ENCODE measurements around the gene DGAT2. TPM values are rescaled to one million over a fixed set of nuclear protein-coding genes. Genes with fewer than 3 reads are reported as not detected.

Gene DGAT2
- total RNA-seq, 1 donor from 2014 or later: 26.0 TPM

DNA sequence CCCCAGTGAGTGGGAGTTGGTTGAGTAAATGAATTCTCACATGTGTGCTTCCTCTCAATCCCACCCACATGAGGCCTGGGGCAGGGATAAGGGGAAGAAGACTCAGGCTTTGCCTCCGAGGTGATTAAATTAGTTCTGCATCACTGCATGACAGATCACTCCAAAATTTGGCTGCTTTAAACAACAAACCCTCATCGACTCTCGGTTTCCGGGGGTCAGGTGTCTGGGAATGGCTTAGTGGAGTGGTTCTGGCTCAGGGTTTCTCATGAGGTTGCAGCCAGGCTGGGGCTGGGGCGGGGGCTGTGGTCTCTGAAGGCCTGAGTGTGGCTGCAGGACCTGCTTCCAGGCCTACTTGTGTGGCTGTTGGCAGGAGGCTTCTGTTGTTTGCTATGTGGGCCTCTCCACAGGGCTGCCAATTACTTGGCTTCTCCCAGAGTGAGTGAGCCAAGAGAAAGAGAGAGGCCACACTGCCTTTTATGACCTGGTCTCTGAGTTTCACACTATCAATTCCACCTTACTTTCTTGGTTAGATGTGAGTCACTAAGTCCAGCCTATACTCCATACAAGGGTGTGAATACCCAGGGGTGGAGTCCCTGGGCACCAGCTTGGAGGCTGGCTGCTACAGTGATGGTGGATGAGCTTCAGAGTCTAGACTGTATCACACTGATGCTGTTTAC, 35.0 kb upstream of the DGAT2 start:
- Histone ChIP-seq H3K27me3 (no peaks in the 10 kb centered on the region), H3K27ac (no peak overlapping the region), H3K9me3 (no peaks in the 10 kb centered on the region), H3K4me1 (no peaks in the 10 kb centered on the region), H3K4me3 (no peak overlapping the region), H3K36me3 (no peaks in the 10 kb centered on the region)
- intact Hi-C loops (cut with DNase I): no loop called here
- TF ChIP-seq POLR2AphosphoS5 (IDR thresholded peaks at IDR 0.05; ENCODE audit: insufficient read depth in 1 of 2, low read depth in 1 of 2): no peak
- no peak for TF ChIP-seq POLR2A (IDR thresholded peaks at IDR 0.05)
- TF ChIP-seq, protein P1, sequence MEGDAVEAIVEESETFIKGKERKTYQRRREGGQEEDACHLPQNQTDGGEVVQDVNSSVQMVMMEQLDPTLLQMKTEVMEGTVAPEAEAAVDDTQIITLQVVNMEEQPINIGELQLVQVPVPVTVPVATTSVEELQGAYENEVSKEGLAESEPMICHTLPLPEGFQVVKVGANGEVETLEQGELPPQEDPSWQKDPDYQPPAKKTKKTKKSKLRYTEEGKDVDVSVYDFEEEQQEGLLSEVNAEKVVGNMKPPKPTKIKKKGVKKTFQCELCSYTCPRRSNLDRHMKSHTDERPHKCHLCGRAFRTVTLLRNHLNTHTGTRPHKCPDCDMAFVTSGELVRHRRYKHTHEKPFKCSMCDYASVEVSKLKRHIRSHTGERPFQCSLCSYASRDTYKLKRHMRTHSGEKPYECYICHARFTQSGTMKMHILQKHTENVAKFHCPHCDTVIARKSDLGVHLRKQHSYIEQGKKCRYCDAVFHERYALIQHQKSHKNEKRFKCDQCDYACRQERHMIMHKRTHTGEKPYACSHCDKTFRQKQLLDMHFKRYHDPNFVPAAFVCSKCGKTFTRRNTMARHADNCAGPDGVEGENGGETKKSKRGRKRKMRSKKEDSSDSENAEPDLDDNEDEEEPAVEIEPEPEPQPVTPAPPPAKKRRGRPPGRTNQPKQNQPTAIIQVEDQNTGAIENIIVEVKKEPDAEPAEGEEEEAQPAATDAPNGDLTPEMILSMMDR (IDR thresholded peaks at IDR 0.05): no peak
- no peak for DNase-seq (ENCODE audit: extremely low spot score in 2 of 2)

DNA sequence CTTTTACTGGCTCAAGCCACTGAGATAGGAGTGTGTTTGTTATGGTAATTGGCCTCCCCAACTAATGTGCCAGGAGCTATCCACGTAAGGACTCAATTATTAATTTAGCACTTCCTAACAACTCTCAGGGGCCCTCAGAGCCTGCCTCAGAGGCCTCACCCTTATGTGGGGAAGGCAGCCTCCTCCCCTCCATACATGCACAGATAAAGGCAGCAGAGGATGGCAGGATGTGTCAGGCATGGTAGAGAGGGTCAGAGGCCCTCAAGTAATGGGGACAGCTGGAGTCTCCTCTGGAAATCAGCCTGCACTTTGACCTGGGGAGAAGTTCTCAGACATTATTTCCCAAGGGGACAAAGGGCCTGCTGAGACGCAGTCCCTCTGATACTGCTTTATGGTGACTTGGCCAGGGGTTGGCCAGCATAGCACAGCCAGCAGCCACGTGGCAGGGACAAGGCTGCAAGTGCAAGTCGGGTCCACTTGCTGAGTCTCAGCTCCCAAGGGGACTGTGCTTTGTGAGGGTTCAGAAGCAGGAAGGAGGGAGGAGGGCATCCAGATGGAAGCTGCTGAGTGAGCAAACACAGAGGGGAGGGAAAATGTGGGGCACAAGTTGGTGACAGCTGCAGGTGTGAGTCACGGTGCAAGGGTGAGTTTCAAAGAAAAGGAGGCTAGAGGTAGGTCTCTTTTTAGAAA, 33.9 kb upstream of the DGAT2 start:
- intact Hi-C loops (cut with DNase I): no loop called here
- Histone ChIP-seq H3K27me3 (no peaks in the 10 kb centered on the region), H3K4me1 (no peaks in the 10 kb centered on the region), H3K36me3 (no peaks in the 10 kb centered on the region), H3K4me3 (no peak overlapping the region), H3K9me3 (no peaks in the 10 kb centered on the region), H3K27ac (no peak overlapping the region)
- no peak for DNase-seq (ENCODE audit: extremely low spot score in 2 of 2)
- TF ChIP-seq POLR2AphosphoS5 (IDR thresholded peaks at IDR 0.05; ENCODE audit: insufficient read depth in 1 of 2, low read depth in 1 of 2) (no peak), POLR2A (IDR thresholded peaks at IDR 0.05) (no peak)
- TF ChIP-seq, protein P1 (IDR thresholded peaks at IDR 0.05): no peak

DNA sequence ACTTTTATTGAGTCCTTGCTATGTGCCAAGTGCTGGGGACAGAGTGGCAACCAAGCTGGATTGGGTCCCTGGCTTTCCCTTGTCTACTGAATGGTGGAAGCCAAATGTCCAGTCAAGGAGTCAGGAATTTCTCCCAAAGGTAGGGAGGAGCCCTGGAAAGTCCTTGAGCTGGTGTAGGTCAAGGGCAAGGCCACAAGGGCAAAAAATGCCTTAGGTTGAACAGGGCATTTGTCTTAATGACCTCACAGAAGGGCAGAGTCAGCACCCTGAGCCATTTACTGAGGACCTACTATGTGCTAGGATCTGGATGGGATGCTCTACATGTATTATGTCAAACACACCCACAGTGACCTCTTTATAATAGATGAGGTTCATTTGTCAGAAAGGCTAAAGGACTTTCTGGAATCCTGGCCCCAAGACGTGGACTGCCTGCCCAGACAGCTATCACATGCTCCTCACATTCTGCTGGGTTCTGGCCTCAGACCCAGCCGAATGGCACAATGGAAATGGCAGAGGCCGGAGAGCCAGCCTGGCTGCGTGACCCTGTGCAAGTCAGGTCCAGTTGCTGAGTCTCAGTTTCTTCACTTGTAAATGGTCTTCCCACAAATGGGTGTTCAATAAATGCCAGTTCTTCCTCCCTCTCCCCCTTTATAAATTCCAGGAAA, 33.3 kb upstream of the DGAT2 start:
- no peaks in the 10 kb centered on the region for H3K9me3 ChIP-seq
- H3K36me3 ChIP-seq: no peaks in the 10 kb centered on the region
- H3K4me1 ChIP-seq: no peaks in the 10 kb centered on the region
- H3K27ac ChIP-seq: no peak overlapping the region
- DNase-seq (ENCODE audit: extremely low spot score in 2 of 2): no peak
- H3K27me3 ChIP-seq: no peaks in the 10 kb centered on the region
- H3K4me3 ChIP-seq: no peak overlapping the region
- intact Hi-C loops (cut with DNase I): no loop called here
- TF ChIP-seq, protein P1 (IDR thresholded peaks at IDR 0.05): no peak
- TF ChIP-seq POLR2AphosphoS5 (IDR thresholded peaks at IDR 0.05; ENCODE audit: insufficient read depth in 1 of 2, low read depth in 1 of 2) (no peak), POLR2A (IDR thresholded peaks at IDR 0.05) (no peak)

DNA sequence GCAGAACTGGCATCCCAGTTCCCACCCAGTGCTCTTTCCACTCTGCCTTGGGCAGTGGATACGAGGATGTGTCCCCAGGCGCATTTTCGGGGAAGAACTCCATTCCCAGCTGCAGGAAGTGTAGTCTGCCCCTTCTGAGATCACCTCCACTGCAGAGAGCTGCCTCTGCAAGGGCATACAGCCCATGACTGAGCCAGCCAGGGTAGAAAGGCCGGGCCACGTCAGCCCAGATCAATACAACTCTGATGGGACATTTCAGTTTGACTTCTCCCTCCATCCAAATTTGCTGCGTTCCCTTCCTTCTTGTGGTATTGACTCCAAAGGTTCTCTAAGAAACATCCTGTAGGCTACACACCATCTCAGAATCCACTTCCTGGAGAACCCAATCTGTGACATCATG, 31.3 kb upstream of the DGAT2 start:
- H3K27ac ChIP-seq: no peak overlapping the region
- H3K4me3 ChIP-seq: no peak overlapping the region
- H3K4me1 ChIP-seq: no peaks in the 10 kb centered on the region
- DNase-seq (ENCODE audit: extremely low spot score in 2 of 2): no peak
- no peaks in the 10 kb centered on the region for H3K9me3 ChIP-seq
- no peaks in the 10 kb centered on the region for H3K36me3 ChIP-seq
- H3K27me3 ChIP-seq: no peaks in the 10 kb centered on the region
- no peak for TF ChIP-seq POLR2AphosphoS5 (IDR thresholded peaks at IDR 0.05; ENCODE audit: insufficient read depth in 1 of 2, low read depth in 1 of 2)
- no peak for TF ChIP-seq POLR2A (IDR thresholded peaks at IDR 0.05)
- TF ChIP-seq, protein P1 (IDR thresholded peaks at IDR 0.05): no peak
- intact Hi-C loops (cut with DNase I): no loop called here

Measured in vagina (tissue), 2 donors.